Body of pancreas (tissue), 4 donors: ENCODE measurements around the gene APLP2.

Experiments used
- POLR2A ChIP-seq, 3 donors: fragments of 450-650 bp; IDR thresholded peaks; one replicate each; pipeline ENCODE4 v1.6.1; 2016; ENCODE audit warnings: antibody characterized with exemption in 3 of 3, mild to moderate bottlenecking in 2 of 3
- TF ChIP-seq, protein P1 (sequence below), 7 experiments: fragments of 450-650 bp in 4 of 7; fragments of 200-600 bp in 3 of 7; sonication (generic) in 3 of 7; IDR thresholded peaks; one replicate each; pipeline ENCODE4 v1.5.1; 2016 to 2019; ENCODE audit warnings: antibody characterized with exemption in 7 of 7

DNA sequence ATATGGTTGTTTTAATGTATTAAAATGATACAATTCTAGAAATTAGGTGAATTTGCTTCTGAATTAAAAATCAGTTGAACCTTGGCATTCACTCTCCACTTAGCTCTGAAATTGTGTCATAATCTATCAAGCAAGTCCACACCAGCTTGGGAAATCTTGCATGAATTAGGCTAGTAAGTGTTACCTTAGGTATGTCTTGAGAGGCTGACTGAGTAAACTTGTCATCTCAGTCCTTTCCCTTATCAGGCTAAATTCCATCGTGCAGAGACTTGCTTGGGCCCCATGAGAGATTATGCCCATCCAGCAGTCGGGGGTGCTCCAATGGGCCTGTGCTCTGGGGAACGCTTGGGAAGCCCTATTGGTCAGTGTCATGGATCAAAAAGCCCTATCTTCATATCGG, 55.9 kb downstream of the APLP2 start:
- TF ChIP-seq, protein P1, sequence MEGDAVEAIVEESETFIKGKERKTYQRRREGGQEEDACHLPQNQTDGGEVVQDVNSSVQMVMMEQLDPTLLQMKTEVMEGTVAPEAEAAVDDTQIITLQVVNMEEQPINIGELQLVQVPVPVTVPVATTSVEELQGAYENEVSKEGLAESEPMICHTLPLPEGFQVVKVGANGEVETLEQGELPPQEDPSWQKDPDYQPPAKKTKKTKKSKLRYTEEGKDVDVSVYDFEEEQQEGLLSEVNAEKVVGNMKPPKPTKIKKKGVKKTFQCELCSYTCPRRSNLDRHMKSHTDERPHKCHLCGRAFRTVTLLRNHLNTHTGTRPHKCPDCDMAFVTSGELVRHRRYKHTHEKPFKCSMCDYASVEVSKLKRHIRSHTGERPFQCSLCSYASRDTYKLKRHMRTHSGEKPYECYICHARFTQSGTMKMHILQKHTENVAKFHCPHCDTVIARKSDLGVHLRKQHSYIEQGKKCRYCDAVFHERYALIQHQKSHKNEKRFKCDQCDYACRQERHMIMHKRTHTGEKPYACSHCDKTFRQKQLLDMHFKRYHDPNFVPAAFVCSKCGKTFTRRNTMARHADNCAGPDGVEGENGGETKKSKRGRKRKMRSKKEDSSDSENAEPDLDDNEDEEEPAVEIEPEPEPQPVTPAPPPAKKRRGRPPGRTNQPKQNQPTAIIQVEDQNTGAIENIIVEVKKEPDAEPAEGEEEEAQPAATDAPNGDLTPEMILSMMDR (IDR thresholded peaks at IDR 0.05), result no peak
- no peak for TF ChIP-seq POLR2A (IDR thresholded peaks at IDR 0.05)
